ELF-1 (cell line): ENCODE results near the gene USF1.

Experiments
- DNase-seq: peaks from one replicate; pipeline ENCODE4 v3.0.0-alpha.2; 2016; ENCODE audit warnings: low read depth, low spot score

The USF1 gene

DNA sequence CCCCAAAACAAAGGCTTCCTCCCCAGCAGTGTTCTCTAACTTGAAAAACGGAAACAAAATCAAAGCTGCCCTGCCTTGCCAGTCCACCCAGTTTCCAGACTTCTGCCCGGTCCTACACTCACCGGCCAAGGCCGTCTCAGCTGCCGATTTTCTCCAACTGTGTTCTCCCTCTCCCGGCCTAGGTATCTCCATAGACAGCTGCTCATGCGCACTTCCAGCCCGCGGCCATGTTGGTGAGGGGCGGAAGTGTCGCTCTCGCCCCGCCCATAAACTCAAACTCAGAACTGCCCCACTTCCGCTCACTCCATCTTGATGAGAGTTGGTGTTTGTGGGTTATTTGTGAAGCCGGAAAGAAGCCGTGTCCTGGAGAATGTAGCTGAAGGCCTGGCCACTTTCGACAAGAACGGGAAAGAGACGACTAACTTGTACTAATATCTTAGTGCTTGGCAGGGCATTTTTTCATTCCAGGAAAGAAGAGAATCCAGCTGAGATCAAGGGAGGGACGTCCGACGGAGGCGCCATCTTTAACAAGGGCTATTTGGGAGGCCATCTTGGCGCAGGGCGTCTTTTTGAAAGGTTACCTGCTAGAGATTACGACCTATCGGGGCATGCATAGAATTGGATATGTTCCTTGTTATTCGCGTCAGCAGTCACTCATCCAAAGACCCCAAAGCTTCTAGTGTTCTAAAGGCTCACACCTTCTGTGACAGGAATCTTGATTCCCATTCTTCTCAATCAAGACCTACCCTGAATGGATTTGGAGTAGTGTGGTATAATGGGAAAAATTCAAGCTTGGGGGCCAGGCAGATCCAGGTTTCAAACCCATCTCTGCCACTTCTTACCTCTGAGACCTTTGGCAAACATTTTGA is at the start of gene USF1:
Gene USF1, minus strand, starts transcription at position 242 of the 869 bp plus-strand sequence. CDS start 2,702 bp downstream, outside the sequence.
- peak; percentile 99 for DNase-seq

- no peak for DNase-seq
These were observed 49.5 kb upstream of the USF1 start for GRCh38 chr1:161095230-161095629.

GRCh38 chr1:161094481-161094880 is 48.7 kb upstream of the USF1 start:
- DNase-seq = no peak

DNA sequence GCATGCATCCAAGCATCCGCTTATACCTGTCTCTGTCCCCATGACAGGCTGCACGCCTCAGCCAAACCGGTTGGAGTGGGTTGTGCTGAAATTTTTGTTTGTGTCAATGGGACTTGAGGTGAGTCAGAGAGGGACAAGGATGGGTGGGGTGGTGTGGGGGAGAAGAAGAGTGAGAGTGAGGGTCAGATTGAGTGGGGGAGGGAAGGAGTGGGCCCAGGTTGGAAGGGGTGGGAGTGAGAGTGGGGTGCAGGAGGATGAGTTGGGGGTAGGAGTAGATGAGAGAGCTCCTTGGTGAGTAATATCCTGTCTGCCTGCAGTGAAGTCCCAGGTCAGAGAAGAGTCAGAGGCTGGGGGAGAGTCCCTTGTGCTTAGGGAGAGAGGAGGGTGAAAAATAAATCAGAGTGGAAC is 46.8 kb upstream of the USF1 start:
- DNase-seq = no peak

- no peak for DNase-seq
These were observed 46.2 kb upstream of the USF1 start for GRCh38 chr1:161091796-161092507.

- DNase-seq = no peak
These were observed 45.3 kb upstream of the USF1 start for GRCh38 chr1:161091093-161091492.

GRCh38 chr1:161090617-161091016 is 44.8 kb upstream of the USF1 start:
- no peak for DNase-seq

- no peak for DNase-seq
These were observed 44.2 kb upstream of the USF1 start for GRCh38 chr1:161089938-161090337.

DNA sequence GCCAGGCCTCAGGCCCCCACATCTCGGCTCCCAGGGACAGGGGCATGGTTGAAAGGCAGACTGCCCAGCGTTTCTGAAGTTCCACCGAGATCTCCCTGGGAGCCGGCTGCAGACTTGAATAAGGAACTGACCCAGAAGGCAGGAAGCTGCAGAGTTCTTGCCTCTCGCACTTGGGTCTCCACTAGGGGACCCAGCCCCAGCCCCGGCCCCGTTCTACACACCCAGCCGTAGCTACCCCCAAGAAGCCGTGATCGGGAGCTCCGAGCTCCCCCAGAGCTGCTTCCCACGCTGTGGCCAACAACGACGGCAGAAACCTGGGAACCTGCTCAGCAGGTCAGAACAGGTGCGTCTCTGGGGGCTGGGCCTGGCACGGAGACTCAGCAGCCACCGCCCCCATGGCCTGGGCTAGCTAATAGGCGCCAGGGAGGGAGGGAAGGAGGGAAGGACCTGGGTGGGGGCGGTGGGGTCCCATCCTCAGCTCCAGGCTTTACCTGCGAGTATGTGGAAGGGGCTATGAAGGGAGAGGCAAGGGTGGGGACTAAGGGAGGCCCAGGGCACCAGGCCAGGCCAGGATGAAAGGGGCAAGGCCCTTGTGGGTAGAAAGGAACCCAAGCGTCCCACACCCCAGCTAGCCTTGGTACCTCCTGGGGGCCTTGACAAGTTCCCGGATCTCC is 43.6 kb upstream of the USF1 start, which contains the start of gene NECTIN4:
Gene NECTIN4, minus strand, starts transcription at position 308 of the 674 bp plus-strand sequence. Its CDS starts 262 bp downstream, at position 46.
- peak; percentile 41 for DNase-seq

- DNase-seq = no peak
These were observed 42.9 kb upstream of the USF1 start for GRCh38 chr1:161088587-161089110.

- DNase-seq = no peak
These were observed 40.7 kb upstream of the USF1 start for GRCh38 chr1:161086457-161086856.

- DNase-seq = peak; percentile 63
These were observed 39.4 kb upstream of the USF1 start for GRCh38 chr1:161085165-161085564.

GRCh38 chr1:161084597-161084988 is 38.8 kb upstream of the USF1 start:
- DNase-seq = peak; percentile 41

- no peak for DNase-seq
These were observed 38.2 kb upstream of the USF1 start for GRCh38 chr1:161083748-161084596.

DNA sequence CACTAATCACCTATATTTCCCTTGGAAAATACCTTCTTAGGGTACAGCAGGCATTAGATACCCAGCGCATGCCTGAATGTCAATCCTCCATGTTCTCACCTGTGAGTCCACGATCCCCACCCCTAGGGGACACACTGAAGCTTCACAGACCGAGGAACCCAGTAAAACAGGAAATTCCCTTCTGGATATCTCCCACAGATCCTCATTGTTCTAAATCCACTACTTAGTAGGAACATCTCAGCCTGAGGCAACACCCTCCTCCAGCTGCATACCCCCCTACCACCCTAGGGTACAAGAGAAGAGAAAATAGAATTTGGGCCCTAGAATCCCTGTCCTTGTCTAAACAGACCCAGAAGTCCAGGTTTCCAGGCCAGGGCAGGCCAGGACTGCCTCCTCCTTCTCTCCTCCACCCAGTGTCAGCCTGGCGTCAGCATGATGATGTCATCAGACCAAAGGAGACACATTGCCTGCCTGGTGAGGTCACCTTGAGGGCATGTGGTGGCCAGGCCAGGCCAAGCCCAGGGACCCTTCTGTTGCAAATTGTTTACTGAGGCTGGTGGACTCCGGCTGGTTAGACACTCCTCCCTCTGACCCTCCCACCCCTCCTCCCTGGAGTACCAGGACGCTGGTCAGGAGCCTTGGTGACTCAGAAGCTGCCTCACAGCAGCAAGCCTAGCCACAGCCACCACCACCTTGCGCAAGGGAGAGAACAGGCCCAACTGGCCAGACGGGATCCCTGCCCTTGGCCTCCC is 37.4 kb upstream of the USF1 start:
- DNase-seq = peak; percentile 97

GRCh38 chr1:161082483-161082882 is 36.7 kb upstream of the USF1 start:
- DNase-seq = peak; percentile 42

- DNase-seq = no peak
These were observed 35.7 kb upstream of the USF1 start for GRCh38 chr1:161081519-161081918.

DNA sequence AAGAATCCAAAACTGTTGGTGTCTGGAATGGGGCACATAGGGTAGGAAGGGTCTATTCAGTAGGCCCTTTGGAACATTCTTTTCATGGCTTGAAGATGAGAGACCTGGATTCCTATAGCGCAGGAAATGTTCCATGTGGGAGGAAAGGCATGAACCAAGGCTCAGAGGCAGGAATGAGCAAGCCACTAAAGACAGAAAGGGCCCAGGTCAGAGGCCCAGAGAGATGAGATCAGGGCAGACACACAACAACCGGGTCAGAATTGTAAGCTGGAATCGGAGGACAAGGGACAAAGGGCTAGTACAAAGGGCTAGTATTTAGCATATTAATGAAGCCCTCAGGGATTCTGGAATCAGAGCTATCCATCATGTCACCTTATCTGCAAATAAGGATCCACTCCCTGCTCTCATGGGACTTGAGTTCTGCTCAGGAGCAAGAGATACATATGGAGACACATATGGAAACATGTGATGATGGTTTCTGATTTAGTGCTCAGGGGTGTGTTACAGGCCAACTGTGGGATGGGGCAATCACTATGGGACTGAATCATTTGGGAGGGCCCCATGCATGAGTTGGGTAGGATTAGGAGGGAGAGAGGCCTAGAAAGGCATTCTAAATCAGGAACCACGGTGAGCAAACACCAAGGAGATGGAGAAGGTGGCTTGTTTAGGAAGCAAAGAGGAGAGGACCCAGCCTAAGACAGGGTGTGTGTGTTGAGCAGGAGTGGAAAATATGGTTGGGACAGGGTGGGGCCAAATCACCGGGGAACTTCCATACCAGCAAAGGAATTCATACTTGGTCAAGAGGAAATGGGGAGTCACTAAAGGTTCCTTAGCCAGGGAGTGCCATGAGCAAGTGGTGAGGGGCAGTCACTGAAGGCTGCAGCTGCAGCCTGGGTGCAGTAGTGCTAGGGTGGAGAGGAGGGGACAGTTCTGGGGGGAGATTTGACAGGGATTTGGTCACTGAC is 34.9 kb upstream of the USF1 start:
- DNase-seq = peak; percentile 83
